Esophagus squamous epithelium (tissue), 5 donors: ENCODE results near the gene FOXP1. TPM values are rescaled to one million over a fixed set of nuclear protein-coding genes. Genes with fewer than 3 reads are reported as not detected.

Source experiments
- DNase-seq: peaks from one replicate; lab custom pipeline; 2025; lab: John Stamatoyannopoulos, UW
- H3K27ac ChIP-seq, 4 donors: fragments of 200-600 bp; sonication (generic); one replicate each; pipeline ENCODE4 v1.5.1; 2016 to 2019; ENCODE audit warnings: mild to moderate bottlenecking in 1 of 4
- H3K27me3 ChIP-seq, 4 donors: fragments of 200-600 bp; sonication (generic); 1 replicate in 3 of 4; 2 replicates in 1 of 4; pipeline versions ENCODE4 v1.5.1 to v1.6.0; 2017 to 2021; ENCODE audit warnings: antibody characterized with exemption in 1 of 4
- H3K36me3 ChIP-seq, 3 donors: fragments of 200-600 bp; sonication (generic); one replicate each; pipeline ENCODE4 v1.5.1; 2016 to 2019
- H3K4me1 ChIP-seq, 3 donors: fragments of 200-600 bp; sonication (generic); one replicate each; pipeline ENCODE4 v1.5.1; 2017 to 2019
- H3K4me3 ChIP-seq, 4 donors: fragments of 200-600 bp; sonication (generic); 1 replicate in 3 of 4; 2 replicates in 1 of 4; pipeline ENCODE4 v1.5.1; 2016 to 2019; ENCODE audit warnings: mild to moderate bottlenecking in 2 of 4, moderate library complexity in 1 of 4
- H3K9me3 ChIP-seq, 3 donors: fragments of 200-600 bp; sonication (generic); one replicate each; pipeline ENCODE4 v1.5.1; 2016 to 2019
- POLR2A ChIP-seq, 4 donors: fragments of 450-650 bp; IDR thresholded peaks; one replicate each; pipeline ENCODE4 v1.6.1; 2017; ENCODE audit warnings: antibody characterized with exemption in 4 of 4, mild to moderate bottlenecking in 4 of 4, moderate library complexity in 3 of 4
- WGBS, 2 donors: methylation state at CpG; one replicate each; pipeline ENCODE4 v1.1.5; 2018; 5-methylcytosine and 5-hydroxymethylcytosine counted together
- intact Hi-C: fragments of 100-400 bp; cut with DNase I; formaldehyde crosslinking; loops from one replicate; pipeline ENCODE4 v1.15.0; 2022
- small RNA-seq, 4 donors: library from RNA; depleted of rRNA; stranded (forward); fragments of <200 nt; gene quantifications; one replicate each; pipeline ENCODE3, GENCODE V24; 2016
- total RNA-seq, 4 donors: library from RNA; depleted of rRNA; stranded (reverse); fragments of >200 nt; gene quantifications; one replicate each; pipeline ENCODE4 v1.1.0, GENCODE V29; 2016
- TF ChIP-seq, protein P1 (sequence below), 6 experiments: fragments of 450-650 bp in 4 of 6; fragments of 200-600 bp in 2 of 6; sonication (generic) in 2 of 6; IDR thresholded peaks; one replicate each; pipeline ENCODE4 v1.5.1; 2016 to 2019; ENCODE audit warnings: antibody characterized with exemption in 6 of 6, mild to moderate bottlenecking in 4 of 6, moderate library complexity in 4 of 6
- donor health status: DM: yes; HTN: yes; CAD: no.

Gene FOXP1
- total RNA-seq, 4 donors from 2014 or later, result 49.1 to 124 (median 61.1) TPM

DNA sequence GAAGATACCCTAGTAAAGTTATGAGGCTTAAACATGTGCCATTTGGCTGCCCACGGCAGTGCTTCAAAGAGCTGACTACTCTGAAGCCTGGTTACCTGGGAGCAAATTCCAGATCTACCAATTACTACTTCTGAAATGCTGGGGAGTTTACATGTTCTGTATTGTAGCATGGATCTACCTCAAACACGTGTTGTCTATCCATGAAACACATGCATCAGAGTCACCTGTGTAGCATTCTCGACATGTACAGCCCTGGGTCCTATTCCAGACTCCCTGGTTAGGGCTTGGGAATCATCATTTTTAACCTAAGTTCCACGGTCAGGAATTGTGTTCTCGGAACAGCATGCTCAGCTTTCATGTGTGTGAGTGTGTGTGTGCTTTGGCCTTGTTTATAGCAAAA, 671.8 kb downstream of the FOXP1 start:
- H3K4me3 ChIP-seq, result no peak overlapping the region
- TF ChIP-seq POLR2A (IDR thresholded peaks at IDR 0.05), result no peak
- TF ChIP-seq, protein P1, sequence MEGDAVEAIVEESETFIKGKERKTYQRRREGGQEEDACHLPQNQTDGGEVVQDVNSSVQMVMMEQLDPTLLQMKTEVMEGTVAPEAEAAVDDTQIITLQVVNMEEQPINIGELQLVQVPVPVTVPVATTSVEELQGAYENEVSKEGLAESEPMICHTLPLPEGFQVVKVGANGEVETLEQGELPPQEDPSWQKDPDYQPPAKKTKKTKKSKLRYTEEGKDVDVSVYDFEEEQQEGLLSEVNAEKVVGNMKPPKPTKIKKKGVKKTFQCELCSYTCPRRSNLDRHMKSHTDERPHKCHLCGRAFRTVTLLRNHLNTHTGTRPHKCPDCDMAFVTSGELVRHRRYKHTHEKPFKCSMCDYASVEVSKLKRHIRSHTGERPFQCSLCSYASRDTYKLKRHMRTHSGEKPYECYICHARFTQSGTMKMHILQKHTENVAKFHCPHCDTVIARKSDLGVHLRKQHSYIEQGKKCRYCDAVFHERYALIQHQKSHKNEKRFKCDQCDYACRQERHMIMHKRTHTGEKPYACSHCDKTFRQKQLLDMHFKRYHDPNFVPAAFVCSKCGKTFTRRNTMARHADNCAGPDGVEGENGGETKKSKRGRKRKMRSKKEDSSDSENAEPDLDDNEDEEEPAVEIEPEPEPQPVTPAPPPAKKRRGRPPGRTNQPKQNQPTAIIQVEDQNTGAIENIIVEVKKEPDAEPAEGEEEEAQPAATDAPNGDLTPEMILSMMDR (IDR thresholded peaks at IDR 0.05), result no peak
- WGBS, 2 donors, result 77 to 80% methylated on average over 5 of the region's 5 CpGs
- intact Hi-C loops, result no loop called here
- no peak for DNase-seq
- no peaks in the 10 kb centered on the region for H3K27me3 ChIP-seq
- no peaks in the 10 kb centered on the region for H3K9me3 ChIP-seq
- no peaks in the 10 kb centered on the region for H3K4me1 ChIP-seq
- H3K27ac ChIP-seq, result no peak overlapping the region
- H3K36me3 ChIP-seq, result no peaks in the 10 kb centered on the region

DNA sequence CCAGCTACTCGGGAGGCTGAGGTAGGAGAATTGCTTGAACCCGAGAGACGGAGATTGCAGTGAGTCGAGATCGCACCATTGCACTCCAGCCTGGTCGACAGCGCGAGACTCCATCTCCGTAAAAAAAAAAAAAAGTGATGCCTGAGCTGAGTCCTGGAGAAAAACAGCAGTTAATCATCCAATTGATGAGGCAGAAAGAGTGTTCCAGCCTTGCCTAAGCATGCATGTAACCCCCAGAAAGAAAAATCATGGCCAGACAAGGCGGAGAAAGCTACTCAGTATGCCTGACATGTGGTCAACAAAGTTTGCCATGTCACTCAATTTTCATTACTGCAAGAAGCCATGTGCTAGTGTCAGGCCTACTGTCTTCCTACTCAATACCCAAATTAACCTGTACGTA, 678.0 kb downstream of the FOXP1 start:
- H3K27me3 ChIP-seq, result no peaks in the 10 kb centered on the region
- DNase-seq, result no peak
- no peak overlapping the region for H3K4me3 ChIP-seq
- no peaks in the 10 kb centered on the region for H3K9me3 ChIP-seq
- WGBS, 2 donors, result 92 to 93% methylated on average over 11 of the region's 11 CpGs
- TF ChIP-seq, protein P1 (IDR thresholded peaks at IDR 0.05), result no peak
- no peak for TF ChIP-seq POLR2A (IDR thresholded peaks at IDR 0.05)
- intact Hi-C loops, result no loop called here
- no peak overlapping the region for H3K27ac ChIP-seq
- no peaks in the 10 kb centered on the region for H3K4me1 ChIP-seq
- no peaks in the 10 kb centered on the region for H3K36me3 ChIP-seq

Small RNAs within 50 kb of the gene (small RNA-seq; reads per million reads assigned to genes)
- 0 to 0.30 (median 0.04) reads per million in 4 donors for gene MIR1284

Other genes with a start within 250 kb of the FOXP1 start
- 10 to 100 TPM in 2 of 4 donors, 1 to 10 TPM in 2; 7.4 to 16.2 (median 10.2) TPM for gene EIF4E3, start 141.7 kb upstream of the FOXP1 start, total RNA-seq
- gene GPR27, start 170.1 kb upstream of the FOXP1 start, total RNA-seq, result 1 to 10 TPM; 2.1 to 3.6 (median 2.7) TPM
- under 1 TPM in 2 of 4 donors, not detected in 2; 0.62 to 0.83 TPM for gene PROK2, start 201.4 kb upstream of the FOXP1 start, total RNA-seq